NCI-H2227 (cell line): ENCODE results near the gene CNST.
"Not testable (repeated sequence)": the region's sequence is repeated elsewhere in the genome, so short reads cannot be mapped to it uniquely, and the experiment has no call there.

Experiments
- DNase-seq: peaks from one replicate; lab custom pipeline; 2025; ENCODE audit not compliant: unreplicated experiment; lab: John Stamatoyannopoulos, UW

The CNST gene

DNA sequence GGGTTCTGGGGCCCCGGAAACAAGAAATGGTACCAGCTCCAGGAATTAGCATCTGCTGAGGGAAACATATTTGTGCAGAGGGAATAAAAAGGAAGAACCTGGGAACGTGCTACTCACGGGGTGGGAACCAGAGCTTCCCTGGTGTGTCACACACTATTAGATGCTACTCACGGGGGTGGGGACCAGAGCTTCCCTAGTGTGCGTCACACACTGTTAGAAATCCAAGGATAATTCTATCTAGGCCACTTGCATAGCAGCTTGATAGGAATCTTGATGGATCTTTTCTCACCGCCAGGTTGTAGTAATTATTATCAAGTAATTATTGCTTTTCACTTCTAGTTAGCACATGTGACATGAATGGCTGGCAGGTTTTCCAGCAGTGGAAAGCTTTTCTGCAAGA is 103.4 kb downstream of the CNST start:
- no peak for DNase-seq

GRCh38 chr1:246674049-246674448 is 107.8 kb downstream of the CNST start:
- DNase-seq = no peak

GRCh38 chr1:246677842-246678241 is 111.6 kb downstream of the CNST start:
- DNase-seq = no peak

GRCh38 chr1:246678816-246679793 is 112.8 kb downstream of the CNST start:
- no peak for DNase-seq

- no peak for DNase-seq
Measured at GRCh38 chr1:246679794-246680177, 113.5 kb downstream of the CNST start.

- DNase-seq = no peak
Measured at GRCh38 chr1:246680190-246680589, 113.9 kb downstream of the CNST start.

DNA sequence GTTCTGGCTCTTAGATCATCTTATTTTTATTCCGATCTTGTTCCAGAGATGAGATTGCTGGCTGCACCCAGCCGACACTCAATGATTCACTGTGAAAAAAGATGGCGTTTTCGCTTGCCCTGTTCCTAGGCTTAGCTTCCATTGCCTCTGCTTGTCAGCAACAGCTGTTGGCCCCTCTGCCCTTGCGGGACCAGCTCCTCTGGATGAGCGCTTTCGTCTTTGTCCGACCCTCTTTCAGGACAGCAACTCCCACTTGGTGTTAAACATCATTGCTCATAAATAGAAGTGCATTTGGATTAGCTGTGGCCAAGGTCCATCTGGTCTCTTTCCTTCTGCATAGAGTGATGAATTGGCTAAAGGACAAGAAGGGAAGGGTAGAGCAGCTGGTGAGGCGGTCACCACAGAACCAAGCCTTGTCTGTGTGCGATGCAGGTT is 114.5 kb downstream of the CNST start:
- peak; percentile 10 for DNase-seq

DNA sequence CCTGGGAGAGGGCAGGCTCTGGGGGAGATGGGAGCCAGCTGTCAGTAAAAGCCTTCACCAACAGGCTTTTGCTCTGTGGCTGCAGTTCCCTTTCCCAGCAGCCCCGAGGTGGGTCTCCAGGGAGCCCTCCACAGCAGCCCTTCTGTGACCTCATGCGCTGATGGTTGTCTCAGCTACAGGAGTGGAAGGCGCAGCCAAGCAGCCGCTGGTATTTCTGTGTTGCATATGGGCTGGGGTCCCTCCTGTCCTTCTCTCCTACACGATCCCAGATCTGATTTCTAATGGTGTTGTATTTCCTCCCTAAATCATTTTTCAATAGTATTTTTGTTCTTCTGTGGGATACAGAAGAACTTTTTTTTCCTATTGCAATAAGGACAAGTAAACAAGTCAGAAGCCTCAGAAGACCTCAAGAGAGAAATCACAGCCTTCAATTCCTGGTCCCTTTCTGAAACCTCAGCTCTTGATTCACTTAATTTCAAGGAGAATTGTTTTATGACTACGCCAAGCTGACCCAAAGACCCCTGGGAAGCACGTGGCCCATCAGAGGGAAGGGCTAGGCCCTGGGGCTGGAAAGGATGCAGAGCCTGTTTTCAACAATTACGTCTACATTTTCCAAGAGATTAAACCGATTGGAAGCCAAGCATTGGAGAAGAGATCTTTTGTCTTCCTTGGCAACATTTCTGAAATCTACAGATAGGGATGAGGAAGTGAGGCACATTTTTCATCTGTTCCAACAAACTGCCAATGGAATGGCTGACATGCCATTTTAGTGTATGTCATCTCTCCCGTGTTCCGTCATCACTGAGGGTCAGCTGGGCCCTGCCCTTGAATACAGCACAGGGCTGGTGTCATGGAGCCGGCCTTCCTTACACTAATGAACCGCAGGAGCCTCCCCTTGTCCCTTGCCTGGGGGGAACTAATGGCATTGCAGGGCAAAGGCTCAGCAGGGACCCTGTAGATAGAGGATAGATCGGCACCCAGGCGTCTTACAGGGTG is 115.9 kb downstream of the CNST start:
- peak; percentile 7 for DNase-seq

GRCh38 chr1:246683521-246683920 is 117.3 kb downstream of the CNST start:
- no peak for DNase-seq

DNA sequence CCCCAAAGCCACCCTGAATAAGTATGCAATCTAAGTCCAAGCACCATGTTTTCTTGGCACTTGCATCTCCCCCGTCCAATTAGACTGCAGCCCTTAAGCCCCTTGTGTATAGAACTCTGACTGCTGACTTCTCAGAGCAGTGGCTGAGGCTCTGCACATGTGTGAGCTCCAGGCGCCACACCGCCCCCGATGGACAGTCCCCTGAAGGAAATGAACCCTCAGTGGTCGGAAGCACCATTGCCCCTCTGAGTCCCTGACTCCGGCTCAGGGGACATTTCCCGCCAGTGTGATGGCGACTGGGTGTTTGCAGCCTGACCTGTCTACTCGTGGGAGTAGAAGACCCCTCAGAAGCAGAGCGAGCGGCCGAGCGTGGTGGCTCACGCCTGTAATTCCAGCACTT is 120.7 kb downstream of the CNST start:
- DNase-seq = no peak

GRCh38 chr1:246689409-246690008 is 123.3 kb downstream of the CNST start:
- DNase-seq = peak; percentile 87

- DNase-seq = peak; percentile 31
Measured at GRCh38 chr1:246690100-246690499, 123.8 kb downstream of the CNST start.

DNA sequence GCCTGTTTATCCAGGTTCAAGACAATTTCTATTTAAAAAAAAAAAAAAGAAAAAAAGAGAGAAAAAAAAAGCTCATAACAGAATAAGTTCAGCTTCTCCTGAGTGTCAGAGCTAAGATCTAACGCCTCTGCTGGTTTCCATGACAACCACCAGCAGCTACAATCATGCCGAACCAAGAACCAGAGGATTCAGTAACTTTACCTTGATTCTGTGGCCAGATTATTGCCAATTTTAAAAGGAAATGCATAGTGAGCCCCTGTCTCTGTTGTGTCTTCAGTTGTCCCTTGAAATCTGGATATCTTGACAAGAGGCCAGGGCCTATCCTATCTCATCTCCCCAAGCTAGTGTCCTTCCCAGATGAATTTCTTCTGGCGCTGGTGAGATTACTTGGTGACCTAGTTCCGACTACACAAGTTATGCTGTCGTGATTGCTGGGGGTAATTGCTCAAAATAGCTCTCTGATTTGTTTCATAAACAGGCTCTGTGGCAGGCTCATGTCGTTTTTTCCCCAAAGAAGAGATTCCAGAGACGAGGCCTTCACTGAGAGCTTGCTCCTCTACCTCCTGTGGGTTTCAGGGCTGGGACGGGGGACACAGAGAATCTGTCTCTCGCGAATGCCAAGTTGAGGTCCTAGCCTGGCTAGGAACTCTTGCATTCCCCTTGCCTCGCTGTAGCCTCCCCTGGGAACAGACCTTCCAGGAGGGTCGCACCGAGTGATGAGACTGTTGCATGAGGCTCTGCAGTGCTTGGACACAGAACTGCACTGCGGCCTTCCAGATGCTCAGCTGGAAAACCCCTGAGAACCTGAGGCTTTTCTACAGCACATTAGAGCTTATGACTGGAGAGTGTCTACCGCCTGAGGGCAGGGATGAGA is 125.6 kb downstream of the CNST start:
- peak; percentile 41 for DNase-seq

- DNase-seq = not testable (repeated sequence)
Measured at GRCh38 chr1:246694213-246694895, 128.1 kb downstream of the CNST start.

DNA sequence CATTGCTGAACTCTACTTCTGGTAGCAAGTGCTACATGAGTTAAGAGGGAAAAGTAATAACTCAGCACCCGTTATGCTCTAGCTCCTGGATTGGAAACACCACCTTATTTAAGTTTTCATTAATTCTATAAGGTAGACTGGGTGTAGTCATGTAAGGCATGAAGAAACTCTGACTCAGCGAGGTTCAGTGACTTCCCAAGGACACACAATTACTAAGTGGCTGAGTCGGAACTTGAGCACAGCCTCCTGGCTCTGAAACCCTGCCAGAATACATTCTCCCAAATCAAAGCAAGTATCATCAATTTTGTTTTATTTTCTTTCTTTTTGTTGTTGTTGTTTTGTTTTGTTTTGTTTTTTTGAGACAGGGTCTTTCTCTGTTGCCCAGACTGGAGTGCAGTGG is 128.9 kb downstream of the CNST start:
- DNase-seq = no peak

GRCh38 chr1:246695666-246696065 is 129.4 kb downstream of the CNST start:
- DNase-seq = no peak

GRCh38 chr1:246698466-246699094 is 132.3 kb downstream of the CNST start:
- no peak for DNase-seq

- peak; percentile 87 for DNase-seq
Measured at GRCh38 chr1:246699095-246699735, 133.0 kb downstream of the CNST start.

DNA sequence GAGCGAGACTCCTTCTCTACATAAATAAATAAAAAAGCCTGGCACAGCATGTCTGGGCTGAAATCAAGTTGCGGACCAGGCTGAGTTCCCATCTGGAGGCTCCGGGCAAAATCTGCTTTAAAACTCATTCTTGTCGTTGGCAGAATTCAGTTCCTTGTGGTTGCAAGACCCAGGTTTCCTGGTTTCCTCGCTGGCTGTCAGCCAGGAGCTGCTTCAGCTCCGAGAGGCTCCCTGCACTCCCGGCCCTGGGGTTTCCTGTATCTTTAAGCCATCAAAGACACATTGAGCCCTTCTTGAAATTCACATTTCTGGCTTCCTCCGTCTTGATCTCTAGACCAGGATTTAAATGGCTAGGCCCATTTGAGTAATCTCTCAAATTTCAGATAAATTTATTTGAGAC is 137.3 kb downstream of the CNST start:
- DNase-seq = no peak
